SIG-M5 treated with dmso at 0.1 percent for 504 hours (cell line): Measurements from ENCODE around the gene CCDC82.

Experiments used
- DNase-seq: peaks from one replicate; lab custom pipeline; 2025; ENCODE audit not compliant: unreplicated experiment; lab: John Stamatoyannopoulos, UW

CCDC82 gene

DNA sequence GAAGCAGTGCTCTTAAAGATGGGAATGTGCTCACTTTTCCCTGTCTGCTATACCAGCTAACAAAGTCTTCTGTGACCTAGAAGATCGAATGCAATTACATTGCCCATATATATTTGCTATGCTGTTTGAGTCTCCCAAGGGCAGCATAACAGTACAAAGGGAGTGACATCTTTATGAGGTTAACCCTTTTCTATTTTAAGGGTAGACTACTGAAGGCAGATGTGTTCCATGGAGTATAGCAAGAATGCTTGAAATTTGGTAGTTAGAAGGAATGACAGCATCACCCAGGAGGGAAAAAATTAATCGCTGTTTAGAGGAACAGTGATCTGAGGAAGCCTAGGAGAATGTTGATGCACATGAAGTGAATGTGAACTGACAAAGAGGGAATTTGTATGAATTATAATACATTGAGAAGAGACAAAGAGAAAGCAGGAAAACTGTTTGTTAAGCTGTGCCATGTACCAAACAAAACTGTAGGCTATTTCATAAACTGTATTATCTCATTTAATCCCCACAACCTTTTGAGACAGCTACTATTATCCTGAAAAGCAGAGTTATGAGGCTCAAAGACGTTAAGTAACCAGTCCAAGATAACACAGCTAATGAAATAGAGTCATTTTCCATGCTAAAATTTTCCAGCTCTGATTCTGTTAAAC lies 59.7 kb downstream of the CCDC82 start:
- no peak for DNase-seq

DNA sequence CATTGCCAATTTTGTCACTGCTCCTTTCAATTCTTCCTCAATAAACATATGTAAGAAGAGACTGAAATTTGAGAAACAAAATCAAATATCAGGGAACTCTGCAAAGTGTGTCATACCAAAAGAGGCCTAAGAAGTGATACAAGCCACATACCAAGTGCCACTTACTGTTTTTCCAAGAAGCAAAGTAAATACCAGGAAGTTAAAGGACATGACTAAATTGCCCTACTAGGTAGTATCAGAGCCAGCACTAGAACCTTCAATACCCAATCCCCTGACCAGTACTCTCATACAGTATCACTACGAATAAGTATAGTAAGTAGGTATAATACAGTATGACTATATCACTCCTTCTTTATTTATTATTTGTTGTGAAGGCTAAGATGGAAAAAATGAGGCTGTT lies 60.3 kb downstream of the CCDC82 start:
- no peak for DNase-seq

DNA sequence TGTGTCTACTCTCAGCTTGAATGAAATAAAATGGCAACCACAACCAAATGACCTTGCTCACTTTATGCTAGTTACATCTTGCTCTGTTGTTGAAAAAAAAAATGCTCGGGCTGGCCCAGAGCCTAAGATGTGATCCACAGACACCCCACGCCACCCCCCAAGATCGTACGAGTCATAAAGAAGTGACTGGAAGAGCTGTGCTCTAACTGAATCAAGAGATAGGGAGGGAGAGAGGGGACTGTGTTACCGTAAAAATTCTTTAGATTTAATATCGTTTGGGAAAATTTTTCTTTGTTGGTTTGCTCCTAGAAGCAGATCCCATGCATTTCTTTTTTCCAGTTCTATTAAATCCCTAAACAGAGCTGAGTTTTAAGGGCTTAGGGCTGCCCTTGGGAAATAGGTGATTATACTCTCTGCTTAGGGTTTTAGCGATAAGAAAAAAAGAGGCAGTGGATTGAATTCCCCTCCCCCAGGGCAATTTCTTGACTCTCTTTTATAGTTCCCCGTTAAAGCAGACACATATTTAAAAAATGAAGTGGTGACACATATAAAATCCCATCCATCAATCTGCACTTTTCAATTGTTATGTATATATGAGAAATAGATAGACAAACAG lies 61.2 kb downstream of the CCDC82 start:
- DNase-seq: no peak

DNA sequence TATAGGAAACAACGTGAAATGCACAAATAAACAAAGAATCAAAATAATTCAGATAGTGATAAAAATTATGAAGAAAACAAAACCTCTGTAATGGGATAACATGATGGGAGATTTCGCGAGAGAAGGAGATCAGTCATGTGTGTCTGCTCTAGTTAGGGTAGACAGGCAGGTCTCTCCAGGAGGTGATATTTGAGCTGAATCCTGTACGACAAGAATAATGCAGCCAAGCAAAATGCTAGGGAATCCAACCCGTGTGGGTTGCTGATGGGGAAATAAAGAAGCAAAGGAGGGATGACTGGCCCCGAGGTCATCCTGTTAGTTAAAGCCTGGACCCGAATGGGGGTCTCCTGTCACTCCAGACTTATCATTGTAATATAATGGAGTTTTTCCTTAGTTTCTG lies 62.8 kb downstream of the CCDC82 start:
- no peak for DNase-seq

DNA sequence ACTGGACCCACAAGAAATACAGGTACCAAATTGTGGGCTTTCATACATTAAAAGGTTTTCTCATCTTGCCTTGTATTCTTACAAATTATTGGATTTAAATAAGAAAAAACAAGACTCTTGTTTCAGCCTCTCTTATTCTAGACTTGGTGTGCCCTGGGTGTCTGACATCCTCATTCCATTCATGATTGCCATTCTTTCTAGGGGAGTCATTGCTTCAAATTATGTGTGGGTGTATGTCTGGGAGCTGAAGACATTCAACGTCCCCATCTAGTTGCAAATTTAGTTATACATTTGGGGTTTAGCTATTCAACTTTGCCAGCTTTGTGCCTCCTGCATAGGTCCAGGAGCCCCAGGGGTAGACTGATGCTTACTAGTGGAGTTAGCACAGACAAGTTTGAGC lies 64.8 kb downstream of the CCDC82 start:
- no peak for DNase-seq

DNA sequence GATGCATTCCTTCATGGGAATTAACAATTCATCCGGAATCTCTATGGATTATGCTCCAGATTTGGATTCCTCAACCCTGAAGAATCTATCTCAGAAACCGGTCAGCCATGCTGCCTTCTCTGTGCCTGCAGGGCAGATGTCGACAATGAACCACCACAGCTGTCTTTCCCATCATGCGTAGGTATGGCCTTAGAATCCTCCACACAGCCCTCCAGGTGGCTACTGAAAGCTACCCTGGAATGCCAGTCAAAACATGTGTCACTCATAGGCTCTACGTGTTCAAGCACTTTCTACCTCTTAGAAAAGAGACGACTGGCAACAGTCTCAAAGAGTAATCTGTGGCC lies 66.1 kb downstream of the CCDC82 start:
- DNase-seq: no peak

DNA sequence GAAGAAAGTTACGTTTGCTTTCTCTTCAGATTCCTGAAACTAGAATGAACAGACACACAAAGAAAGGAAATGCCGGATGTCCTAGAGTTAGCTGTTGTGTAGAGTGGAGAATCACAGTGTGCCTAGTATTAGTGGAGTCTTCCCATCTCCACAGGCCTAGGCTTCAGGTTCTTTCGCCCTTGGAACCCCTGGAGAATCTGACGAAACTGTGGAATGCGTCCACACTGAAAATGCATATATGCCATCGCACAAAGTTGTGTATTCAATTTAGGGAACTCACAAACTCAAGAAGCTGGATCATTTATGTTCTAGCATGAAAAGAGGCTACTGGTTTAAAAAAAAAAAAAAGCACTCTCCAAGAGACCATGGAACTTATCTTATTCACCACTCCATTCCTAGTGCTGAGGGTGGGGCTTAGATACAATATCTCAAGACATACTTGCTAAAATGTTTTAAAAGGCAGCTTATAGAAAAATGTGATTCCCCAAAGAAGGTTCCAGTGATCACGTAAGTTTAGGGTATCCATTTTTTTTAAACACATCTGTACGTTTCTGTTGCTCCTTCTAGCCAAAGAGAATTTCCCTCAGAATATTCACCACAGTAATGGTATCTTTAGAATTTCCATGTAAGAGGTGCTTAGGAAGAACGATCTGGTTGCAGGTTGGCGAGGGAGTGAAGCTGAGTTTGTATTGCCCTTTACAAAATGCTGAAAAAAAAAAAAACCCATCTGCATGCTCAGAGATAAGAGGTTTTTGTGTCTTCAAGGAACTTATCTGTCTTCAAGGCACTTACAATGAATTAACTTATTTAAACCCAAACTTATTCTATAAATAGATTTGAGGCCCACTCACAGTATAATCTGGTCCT lies 66.7 kb downstream of the CCDC82 start:
- DNase-seq: no peak

DNA sequence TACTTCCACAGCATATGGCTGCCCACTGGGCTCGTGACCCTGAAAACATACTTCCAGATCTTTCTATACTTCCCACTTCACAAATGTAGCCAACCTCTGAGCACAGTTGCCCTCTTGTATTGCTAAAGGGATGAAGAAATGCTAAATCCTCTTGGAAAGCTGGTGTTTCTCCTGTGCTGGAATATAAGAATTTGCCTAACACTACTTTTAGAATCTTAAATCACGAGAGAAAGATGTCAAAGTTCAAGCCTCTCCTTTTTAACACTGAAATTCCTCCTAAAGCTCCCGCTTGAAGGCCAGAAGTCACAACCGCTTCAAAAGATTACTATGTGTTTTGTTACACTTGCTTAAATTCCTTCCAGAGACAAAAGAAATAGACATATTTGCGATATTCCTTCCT lies 68.6 kb downstream of the CCDC82 start:
- DNase-seq: no peak

DNA sequence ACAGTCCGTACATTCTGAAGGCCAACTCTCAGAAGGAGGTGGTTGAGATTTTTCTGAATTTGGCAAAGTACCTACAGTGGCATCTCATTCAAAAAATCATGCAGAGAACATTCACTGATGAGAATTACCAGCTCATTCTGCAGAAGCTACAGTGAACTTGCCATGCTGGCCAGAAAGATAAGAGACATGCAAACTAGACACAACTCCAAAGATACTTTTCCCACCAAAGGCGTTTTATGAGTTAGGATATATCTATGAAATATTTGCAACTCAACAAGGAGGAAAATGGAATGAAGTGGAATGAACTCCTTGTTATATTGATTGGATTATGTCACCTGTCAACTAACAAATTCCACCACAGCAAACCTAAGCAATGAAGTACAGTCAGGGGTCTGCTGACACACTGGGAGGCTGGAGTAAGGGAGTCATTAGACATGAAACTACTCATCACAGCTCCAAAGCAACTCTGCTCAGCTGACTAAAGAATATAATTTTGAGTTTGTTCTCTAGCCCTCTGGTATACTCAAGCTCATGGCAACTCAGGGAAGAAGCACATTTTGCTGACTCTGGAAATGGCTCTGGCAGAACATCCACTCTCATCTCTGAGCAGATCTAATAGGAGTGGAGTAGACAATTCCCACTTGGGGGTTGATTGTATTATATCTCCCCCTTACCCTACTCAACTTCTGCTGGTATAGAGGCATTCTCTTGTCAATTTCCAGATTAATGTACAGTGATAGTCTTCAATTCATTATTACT lies 69.6 kb downstream of the CCDC82 start:
- no peak for DNase-seq

DNA sequence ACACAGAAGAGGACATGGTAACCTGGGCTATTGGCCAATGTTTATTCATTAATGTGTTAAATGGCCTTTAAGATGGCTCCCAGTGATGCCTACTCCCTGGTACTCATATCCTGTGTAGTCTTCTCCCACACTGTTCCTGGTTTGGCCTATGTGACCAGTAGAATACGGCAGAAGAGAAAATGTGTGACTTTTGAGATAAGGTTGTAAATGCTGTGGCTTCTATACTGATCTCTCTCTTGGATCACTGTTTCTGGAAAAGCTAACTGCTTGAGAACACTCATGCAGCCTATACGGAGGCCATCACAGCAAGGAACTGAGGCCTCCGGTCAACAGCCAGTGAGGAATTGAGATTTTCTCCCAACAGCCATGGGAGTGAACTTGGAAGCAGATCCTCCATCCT lies 70.9 kb downstream of the CCDC82 start:
- no peak for DNase-seq

DNA sequence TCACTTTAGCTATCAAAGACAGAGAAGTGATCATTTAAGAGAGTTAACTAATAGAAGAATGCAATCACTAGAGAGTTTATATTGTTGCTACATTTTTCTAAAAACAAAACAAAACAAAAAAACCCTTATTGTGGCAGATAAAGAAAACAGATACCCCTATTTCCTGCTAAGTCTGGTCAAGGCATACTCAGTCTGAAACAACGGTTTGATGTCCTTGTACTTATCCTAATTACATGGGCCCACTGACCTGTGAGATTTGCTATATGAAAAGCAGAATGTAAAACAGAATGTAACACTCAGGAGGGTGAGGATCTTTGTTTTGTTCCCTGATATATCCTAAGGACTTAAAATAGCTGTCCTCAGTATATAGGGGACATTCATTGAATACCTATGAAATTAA lies 71.3 kb downstream of the CCDC82 start:
- no peak for DNase-seq

DNA sequence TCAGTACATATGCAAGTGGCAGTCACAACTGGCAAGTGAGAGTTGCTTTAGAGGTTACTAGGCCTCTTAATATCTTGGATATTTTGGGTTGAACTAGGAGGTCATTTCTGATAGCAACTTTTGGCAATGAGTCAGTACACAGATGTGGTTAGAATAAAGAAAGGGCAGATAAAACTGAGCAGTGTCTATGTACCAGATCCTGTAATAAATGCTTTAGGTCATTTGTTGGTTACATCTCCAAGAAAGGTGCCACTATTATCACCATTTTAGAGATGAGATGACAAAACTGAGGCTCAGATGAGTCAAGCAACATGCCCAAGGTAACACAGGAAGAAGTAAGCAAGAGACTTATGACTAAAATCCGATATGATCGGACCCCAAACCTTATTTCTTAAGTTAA lies 71.7 kb downstream of the CCDC82 start:
- DNase-seq: no peak

DNA sequence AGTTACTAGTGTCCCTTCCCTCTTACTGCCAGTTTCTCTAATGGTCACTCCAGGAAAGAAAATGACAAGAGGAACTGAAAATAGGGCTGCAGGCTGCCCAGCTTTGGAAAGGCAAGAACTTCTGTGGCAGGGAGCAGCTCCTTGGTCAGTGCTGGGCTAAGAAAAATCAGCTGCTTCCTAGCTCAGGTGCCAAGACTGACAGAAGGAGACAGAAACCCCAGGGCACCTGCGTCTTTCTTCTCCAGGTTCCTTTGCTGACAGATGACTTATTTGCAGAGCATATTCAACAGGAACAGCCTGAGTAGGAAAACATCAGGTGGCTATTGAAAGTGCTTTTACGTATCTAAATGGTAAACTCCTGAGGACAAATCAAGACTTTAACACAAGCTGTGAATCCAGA lies 72.1 kb downstream of the CCDC82 start:
- DNase-seq: no peak

DNA sequence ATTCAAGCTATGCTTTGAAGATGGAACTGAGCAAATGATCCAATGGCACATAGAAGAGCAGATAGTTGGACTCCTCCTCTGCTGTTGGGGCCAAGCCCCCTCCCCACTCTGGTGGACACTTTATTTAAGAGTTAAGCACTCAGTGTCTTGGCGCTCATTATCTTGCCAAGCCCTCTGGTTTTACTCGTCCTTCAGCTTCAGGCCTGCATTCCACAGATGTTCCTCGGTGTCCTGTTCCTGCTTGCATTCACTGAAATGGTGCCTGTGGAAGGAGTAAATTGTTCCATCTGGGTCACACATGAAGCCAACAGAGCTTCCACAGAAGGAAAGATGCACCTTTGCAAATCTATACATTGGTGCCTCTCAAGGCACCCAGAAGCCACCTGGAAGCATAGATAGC lies 72.8 kb downstream of the CCDC82 start:
- no peak for DNase-seq

DNA sequence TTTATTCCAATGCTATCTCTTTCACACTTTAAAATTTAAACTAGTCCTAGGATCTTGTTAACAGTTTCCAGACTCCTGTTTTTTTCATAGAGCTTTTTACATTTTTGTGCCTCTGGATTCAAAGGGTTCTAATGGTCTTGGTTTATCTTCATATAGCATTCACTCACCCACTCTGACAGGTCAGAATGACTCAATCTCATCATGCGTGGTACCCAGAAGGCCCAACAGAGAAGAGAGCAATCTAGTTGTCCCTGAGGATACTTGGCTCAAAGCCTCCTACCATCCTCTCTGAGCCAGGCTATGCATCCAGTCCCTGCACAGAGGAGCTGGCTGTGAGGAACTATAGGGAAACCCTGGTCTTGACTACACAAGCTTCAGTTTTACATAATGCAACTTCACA lies 74.2 kb downstream of the CCDC82 start:
- DNase-seq: no peak

DNA sequence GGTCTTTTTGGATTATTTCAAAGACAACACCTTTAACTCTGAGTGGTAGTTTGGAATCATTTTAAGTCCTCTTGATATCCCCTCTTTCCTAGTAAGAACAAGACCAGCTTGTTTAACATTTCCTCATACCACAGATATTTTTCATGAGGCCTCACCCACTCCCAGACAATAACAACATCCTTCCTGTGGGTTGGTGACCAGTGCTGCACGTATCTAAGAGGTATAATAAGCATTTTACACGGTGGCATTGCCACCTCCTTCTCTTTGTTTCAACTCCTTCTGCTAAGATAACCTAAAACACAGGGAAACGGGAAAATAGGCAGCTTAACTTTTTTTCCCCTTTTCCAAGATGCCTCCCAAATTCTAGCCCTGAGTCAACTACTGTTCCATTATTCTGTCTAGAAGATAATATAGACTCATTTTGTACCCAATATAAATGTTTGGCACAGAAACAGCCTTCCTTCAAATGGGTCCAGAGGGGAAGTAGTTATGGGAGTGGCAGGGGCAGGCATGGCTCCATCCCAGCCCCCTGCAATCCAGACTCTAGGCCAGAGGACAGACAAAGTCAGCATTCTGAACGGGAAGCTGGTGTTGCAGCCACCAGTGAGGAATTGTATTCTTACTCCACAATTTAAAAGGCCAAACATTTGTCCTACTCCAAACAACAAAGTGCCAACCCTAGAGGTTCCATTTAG lies 75.2 kb downstream of the CCDC82 start:
- no peak for DNase-seq

DNA sequence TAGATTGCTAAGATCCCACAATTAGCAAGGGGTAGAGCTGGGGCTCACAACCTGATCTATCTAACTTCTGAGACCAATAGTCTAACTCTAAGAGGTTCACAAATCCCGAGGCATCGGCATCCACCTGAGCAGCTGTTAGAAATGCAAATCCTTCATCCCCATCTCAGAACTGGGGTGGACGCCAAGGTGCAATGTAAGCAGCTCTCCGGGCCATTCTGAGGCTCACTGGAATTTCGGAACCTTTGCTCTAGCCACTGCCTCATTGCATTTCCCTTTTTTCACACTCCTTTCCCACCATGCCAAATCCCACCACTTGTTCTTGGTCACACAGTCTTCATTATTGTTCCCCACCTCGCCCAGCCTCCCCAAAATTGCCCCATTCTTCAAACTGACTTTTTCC lies 76.5 kb downstream of the CCDC82 start:
- DNase-seq: no peak

DNA sequence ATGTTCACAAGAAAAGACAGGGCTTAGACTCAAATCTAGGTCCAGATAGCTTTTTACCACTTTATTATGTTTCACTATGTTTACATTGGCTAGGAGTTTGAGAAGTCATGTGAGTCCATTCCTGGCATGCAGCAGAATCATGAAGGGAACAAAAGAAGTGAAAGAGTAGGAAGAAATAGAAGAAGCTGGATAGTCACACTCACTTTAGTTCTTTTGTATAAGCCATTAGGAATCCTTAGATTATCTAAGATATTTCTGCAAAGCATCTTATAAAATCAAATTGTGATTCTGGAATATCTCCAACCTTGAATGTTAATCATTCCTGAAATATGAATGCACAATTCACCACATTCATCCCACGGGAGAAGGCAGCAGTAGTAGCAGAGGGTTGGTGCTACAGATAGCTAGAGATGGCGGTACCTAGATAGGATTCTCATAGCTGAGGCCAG lies 78.6 kb downstream of the CCDC82 start:
- DNase-seq: no peak

DNA sequence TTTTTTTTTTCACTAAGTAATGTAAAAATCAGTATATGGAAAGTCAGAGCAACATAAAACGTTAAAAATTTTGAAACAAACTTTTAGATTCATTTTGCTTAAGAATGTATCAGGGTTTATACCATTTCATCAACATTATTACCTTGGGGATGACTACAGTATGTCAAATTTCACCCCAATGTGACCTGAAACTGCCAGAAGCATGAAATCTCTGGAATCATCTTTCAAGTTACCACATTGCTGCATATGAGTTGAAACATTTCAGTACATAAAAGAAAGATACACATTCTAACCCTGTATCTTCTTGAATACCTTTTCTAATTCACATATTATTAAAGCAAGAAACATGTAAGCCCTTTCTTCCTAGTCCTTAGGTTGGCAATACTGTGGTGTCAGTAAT lies 79.5 kb downstream of the CCDC82 start:
- no peak for DNase-seq

DNA sequence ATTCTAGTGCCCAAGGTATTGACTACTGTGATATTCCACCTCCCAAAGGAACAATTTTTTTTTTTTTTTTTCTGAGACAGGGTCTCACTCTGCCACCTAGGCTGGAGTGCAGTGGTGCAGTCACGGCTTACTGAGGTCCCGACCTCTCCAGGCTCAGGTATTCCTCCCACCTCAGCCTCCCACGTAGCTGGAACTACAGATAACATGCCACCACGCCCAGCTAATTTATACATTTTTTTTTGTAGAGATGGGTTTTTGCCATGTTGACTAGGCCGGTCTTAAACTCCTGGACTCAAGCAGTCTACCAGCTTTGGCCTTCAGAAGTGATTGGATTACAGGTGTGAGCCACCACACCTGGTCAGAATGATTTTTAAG lies 80.1 kb downstream of the CCDC82 start:
- no peak for DNase-seq

DNA sequence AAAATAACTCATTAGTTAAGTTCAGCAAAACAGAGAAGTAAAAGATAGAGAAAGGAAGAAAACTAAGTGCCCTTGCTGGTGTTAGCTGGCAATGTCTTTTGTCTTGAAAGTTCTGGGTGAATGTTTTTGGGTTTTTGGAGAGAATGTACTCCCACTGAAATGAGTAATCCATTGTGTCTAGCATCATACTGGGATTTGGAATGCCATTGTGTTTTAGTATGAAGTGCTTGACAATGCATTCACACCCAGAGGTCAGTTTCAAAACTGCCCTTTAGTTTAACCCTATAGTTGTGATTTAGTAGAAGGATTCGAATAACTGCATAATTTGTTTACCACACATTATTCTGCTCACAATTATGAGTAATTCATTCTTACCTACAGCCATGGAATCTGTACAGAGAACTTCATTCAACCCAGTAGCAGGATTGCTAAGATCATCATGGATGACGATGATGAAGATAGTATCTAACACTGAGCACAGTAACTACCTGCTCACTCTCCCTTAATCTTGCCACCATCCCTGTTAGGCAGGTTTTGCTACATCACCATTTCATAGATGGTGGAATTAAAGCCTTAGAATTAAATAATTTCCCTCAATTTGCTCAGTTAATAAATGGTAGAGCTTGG lies 80.6 kb downstream of the CCDC82 start:
- DNase-seq: no peak
